ENCODE data around the gene TNFRSF14.

GRCh38 chr1:2556678-2557481 is 709 bp downstream of the TNFRSF14 start:
- TF ChIP-seq, protein P1, sequence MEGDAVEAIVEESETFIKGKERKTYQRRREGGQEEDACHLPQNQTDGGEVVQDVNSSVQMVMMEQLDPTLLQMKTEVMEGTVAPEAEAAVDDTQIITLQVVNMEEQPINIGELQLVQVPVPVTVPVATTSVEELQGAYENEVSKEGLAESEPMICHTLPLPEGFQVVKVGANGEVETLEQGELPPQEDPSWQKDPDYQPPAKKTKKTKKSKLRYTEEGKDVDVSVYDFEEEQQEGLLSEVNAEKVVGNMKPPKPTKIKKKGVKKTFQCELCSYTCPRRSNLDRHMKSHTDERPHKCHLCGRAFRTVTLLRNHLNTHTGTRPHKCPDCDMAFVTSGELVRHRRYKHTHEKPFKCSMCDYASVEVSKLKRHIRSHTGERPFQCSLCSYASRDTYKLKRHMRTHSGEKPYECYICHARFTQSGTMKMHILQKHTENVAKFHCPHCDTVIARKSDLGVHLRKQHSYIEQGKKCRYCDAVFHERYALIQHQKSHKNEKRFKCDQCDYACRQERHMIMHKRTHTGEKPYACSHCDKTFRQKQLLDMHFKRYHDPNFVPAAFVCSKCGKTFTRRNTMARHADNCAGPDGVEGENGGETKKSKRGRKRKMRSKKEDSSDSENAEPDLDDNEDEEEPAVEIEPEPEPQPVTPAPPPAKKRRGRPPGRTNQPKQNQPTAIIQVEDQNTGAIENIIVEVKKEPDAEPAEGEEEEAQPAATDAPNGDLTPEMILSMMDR (IDR thresholded peaks at IDR 0.05; ENCODE audit: insufficient read depth, low read depth, low read length): no peak
- TF ChIP-seq EZH2 (IDR thresholded peaks at IDR 0.05; ENCODE audit: insufficient read depth, low read length): no peak
